Progenitor cell of endocrine pancreas (in vitro differentiated cells): ENCODE results near the gene UGT1A4. TPM values are rescaled to one million over a fixed set of nuclear protein-coding genes. Genes with fewer than 3 reads are reported as not detected.

Experiments used
- DNase-seq: peaks from one replicate; pipeline ENCODE4 v3.0.0; 2021; ENCODE audit warnings: low spot score; ENCODE audit not compliant: unreplicated experiment
- H3K27ac Mint-ChIP-seq: 2 replicates; pipeline ENCODE4 v1.8.0; 2021; ENCODE audit warnings: mild to moderate bottlenecking, moderate library complexity, mixed read lengths
- H3K27me3 Mint-ChIP-seq: 2 replicates; pipeline ENCODE4 v1.8.0; 2021; ENCODE audit warnings: mixed read lengths
- H3K36me3 Mint-ChIP-seq: 2 replicates; pipeline ENCODE4 v1.8.0; 2022; ENCODE audit warnings: mixed read lengths; ENCODE audit not compliant: insufficient read depth
- H3K4me1 Mint-ChIP-seq: 2 replicates; pipeline ENCODE4 v1.8.0; 2021; ENCODE audit warnings: low read depth, mixed read lengths
- H3K4me3 Mint-ChIP-seq: 2 replicates; pipeline ENCODE4 v1.8.0; 2021; ENCODE audit warnings: low read depth, mild to moderate bottlenecking, moderate library complexity, mixed read lengths
- H3K9me3 Mint-ChIP-seq: 2 replicates; pipeline ENCODE4 v1.8.0; 2021; ENCODE audit warnings: low read depth, mixed read lengths
- CTCF ChIP-seq: fragments of 200-600 bp; sonication (generic); IDR thresholded peaks from one replicate; pipeline ENCODE4 v1.5.0; 2021; ENCODE audit warnings: antibody characterized with exemption, mild to moderate bottlenecking; ENCODE audit not compliant: unreplicated experiment
- total RNA-seq: library from RNA; stranded (reverse); gene quantifications from 2 replicates; pipeline ENCODE4 v1.2.1, GENCODE V29; 2021

Gene UGT1A4
- total RNA-seq, 1 donor from 2014 or later, result not detected

- no peak for DNase-seq
- TF ChIP-seq CTCF, result no peak
- no peak overlapping the region for H3K4me3 Mint-ChIP-seq
- no peak overlapping the region for H3K27ac Mint-ChIP-seq
- no peaks in the 10 kb centered on the region for H3K9me3 Mint-ChIP-seq
- H3K27me3 Mint-ChIP-seq, result peaks cover 4% of the 10 kb centered on the region
- H3K36me3 Mint-ChIP-seq, result no peaks in the 10 kb centered on the region
- H3K4me1 Mint-ChIP-seq, result no peaks in the 10 kb centered on the region
These were observed 95.7 kb downstream of the UGT1A4 start for GRCh38 chr2:233814056-233814835.

- no peaks in the 10 kb centered on the region for H3K27me3 Mint-ChIP-seq
- no peaks in the 10 kb centered on the region for H3K4me1 Mint-ChIP-seq
- H3K9me3 Mint-ChIP-seq, result no peaks in the 10 kb centered on the region
- H3K36me3 Mint-ChIP-seq, result no peaks in the 10 kb centered on the region
- TF ChIP-seq CTCF, result no peak
- no peak for DNase-seq
- H3K27ac Mint-ChIP-seq, result no peak overlapping the region
- H3K4me3 Mint-ChIP-seq, result no peak overlapping the region
These were observed 97.3 kb downstream of the UGT1A4 start for GRCh38 chr2:233815861-233816260.

GRCh38 chr2:233816334-233816733 lies 97.8 kb downstream of the UGT1A4 start:
- no peak overlapping the region for H3K27ac Mint-ChIP-seq

GRCh38 chr2:233816771-233817170 lies 98.2 kb downstream of the UGT1A4 start:
- Mint-ChIP-seq H3K27me3 (no peaks in the 10 kb centered on the region), H3K9me3 (no peaks in the 10 kb centered on the region), H3K27ac (no peak overlapping the region), H3K36me3 (no peaks in the 10 kb centered on the region), H3K4me1 (no peaks in the 10 kb centered on the region), H3K4me3 (no peak overlapping the region)
- TF ChIP-seq CTCF, result no peak
- DNase-seq, result no peak

More at GRCh38 chr2:233816334-233816733, 97.8 kb downstream of the UGT1A4 start:
- Mint-ChIP-seq H3K9me3 (no peaks in the 10 kb centered on the region), H3K36me3 (no peaks in the 10 kb centered on the region), H3K4me3 (no peak overlapping the region), H3K27me3 (no peaks in the 10 kb centered on the region), H3K4me1 (no peaks in the 10 kb centered on the region)
- no peak for TF ChIP-seq CTCF
- DNase-seq, result no peak

- no peaks in the 10 kb centered on the region for H3K36me3 Mint-ChIP-seq
- no peaks in the 10 kb centered on the region for H3K4me1 Mint-ChIP-seq
- no peak overlapping the region for H3K27ac Mint-ChIP-seq
- H3K27me3 Mint-ChIP-seq, result no peaks in the 10 kb centered on the region
- H3K4me3 Mint-ChIP-seq, result no peak overlapping the region
- no peaks in the 10 kb centered on the region for H3K9me3 Mint-ChIP-seq
- no peak for DNase-seq
- TF ChIP-seq CTCF, result no peak
These were observed 98.9 kb downstream of the UGT1A4 start for GRCh38 chr2:233817361-233817911.
